Cerebellar nuclear complex (tissue), 1 donor: ENCODE data around the gene CEP20.

Experiments used
- DNase-seq, 2 experiments: peaks; one replicate each; lab custom pipeline; 2025; lab: John Stamatoyannopoulos, UW

The CEP20 gene

DNA sequence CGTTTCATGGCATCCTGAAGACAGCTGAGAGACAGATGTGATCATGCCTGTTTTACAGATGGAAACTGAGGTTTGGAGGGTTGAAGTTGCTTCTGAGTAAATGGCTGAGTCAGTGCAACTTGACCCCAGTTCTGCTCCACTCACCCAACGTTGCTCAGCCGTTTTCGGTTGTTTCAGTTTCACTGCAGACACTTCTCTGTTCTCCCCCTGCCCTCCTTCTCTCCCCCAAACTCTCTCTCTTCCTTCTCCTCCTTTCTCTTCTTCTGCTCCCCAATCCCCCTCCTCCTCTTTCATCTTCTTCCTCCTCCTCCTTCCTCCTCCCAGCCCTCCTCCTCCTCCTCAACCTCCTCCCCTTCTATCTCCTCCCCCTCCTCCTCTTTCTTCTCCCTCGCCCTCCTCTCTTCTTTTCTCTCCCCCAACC, 9.4 kb upstream of the CEP20 start:
- no peak for DNase-seq

DNA sequence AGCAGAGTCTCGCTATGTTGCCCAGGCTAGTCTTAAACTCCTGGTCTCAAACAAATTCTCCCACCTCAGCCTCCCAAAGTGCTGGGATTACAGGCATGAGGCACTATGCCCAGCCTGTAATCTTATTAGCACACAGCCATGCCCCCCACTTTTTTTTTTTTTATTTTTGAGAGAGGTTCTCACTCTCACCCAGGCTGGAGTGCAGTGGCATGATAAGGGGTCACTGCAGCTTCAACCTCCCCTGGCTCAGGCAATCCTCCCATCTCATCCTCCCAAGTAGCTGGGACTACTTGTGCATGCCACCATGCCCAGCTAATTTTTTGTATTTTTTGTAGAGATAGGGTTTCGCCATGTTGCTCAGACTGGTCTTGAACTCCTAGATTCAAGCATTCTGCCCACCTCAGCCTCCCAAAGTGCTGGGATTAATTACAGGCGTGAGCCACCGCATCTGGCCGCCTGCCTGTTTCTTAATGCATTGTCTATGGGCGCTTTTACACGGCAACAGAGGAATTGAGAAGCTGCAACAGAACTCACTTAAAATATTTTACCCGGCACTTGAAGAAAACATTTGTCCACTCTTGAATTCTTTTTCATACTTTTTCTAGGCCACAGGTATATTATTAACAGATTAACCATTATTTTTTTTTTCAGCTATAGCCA, 8.8 kb upstream of the CEP20 start:
- no peak for DNase-seq

DNA sequence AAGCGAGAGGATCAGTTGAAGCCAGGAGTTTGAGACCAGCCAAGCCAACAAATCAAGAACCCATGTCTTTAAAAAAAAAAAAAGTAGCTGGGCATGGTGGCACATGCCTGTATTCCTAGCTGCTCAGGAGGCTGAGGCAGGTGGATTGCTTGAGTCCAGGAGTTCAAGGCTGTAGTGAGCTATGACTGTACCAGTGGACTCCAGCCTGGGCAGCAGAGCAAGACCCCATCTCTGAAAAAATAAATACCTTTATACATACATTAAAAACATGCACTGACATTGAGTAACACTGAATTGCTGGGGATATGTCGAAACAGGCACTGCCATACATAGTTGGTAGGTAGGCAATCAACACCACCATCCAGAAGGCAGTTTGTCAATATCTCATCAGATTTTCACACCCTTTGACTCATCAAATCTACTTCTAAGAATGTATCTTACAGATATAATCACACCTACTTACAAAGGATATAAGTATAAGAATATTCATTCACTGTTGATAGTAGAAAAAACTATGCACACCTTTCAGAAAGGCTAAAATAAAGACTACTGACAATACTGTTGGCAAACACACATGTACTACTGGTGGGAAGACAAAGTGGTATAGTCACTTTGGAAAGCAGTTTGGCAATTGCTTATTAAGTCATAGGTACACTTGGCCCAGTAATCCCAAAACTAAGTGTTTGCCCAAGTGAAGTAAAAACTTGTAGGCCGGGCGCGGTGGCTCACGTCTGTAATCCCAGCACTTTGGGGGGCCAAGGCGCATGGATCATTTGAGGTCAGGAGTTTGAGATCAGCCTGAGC, 6.4 kb upstream of the CEP20 start:
- no peak for DNase-seq

DNA sequence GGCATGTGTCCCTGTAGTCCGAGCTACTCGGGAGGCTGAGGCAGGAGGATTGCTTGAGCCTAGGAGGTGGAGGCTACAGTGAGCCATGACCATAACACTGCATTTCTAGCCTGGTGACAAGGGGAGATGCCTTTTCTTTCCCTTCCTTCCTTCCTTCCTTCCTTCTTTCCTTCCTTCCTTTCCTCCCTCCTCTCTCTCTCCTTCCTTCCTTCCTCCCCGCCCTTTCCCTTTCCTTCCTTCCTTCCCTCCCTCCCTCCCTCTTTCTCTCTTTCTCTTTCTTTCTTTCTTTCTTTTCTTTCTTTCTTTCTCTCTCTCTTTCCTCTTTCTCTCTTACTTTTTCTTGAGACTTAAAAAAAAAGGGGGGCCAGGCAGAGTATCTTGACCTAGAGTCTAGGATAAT, 3.1 kb upstream of the CEP20 start:
- DNase-seq: no peak

DNA sequence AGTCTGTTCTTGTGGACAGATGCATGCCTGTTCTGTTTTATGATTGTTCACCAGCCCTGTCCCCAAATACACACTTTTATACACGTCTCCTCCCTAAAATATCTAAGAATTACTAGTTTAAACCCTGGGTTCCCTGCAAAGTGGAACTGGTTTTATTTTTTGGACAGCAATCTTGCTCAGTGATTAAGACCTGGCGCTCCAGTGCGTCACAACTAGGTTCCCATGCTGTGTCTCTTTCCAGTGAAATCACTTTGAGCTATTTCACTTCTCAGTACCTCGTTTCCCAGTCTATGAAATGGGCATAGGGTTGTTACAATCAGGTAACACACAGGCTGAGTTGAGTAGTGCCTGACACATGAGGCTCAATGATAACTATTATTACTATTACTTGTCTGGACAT, 1.1 kb downstream of the CEP20 start:
- DNase-seq: no peak

DNA sequence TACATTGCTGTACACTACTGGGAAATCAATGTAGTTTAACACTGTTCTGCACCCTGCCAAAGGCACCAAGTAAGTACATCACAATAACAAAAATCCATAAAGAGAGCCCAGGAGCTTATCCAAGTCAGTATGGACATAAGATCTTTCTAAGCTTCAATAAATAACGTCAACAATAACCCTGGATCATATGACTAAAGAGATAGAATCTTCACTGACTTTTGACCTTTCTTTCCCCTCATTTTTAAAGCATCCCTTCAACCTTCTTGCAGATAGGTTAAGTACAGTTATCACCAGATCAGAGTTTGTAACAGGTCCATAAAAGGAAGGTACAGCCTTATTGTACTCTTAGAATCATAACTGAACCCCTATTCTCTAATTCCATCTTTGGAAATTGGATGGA, 2.3 kb downstream of the CEP20 start:
- DNase-seq: no peak

DNA sequence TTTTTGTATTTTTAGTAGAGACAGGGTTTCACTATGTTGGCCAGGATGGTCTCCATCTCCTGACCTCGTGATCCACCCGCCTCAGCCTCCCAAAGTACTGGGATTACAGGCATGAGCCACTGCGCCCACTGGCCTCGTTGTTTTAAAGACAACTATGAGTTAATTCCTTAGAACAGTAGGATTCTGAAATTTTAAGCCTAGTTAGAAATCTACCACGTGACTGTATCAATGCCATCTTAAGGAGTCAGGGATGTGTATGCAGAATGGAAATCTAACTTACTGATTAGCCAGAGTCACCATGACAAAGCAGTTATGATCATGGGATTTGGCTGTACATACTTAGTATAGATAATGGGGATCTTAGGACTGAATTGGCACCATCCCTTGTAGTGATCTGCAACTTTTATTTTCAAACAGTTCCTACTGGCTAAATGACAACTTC, 2.8 kb downstream of the CEP20 start:
- DNase-seq: no peak

DNA sequence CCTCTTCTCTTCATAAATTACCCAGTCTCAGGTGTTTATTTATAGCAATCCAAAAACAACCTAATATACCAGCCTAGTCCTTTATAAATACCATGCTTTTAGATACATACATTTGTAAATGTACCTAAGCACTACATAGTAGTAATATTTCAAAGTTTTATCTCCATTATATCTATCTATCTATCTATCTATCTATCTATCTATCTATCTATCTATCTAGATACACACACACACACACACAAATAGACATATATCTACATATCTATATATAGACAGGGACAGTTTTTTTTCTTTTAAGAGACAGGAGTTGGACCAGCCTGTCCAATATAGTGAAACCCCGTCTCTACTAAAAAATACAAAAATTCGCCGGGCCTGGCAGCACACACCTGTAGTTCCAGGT, 5.8 kb downstream of the CEP20 start:
- no peak for DNase-seq

DNA sequence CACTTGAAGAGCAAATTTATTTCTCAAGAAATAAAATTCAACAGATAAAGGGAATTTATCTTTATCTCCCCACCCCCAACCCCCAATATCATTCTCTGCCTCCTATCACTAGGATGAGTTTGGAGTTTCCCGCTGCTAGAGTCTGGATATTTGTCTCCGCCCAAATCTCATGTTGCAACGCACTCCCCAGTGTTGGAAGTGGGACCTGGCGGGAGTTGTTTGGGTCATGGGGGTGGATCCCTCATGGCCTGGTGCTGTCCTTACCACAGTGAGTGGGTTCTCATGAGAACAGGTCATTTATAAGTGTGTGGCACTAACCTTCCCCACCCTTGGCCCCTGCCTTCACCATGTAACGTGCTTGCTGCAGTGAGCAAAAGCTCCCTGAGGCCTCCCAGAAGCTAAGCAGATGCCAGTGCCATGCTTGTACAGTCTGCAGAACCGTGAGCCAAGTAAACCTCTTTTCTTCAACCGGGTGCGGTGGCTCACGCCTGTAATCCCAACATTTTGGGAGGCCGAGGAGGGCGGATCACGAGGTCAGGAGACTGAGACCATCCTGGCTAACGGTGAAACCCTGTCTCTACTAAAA, 6.5 kb downstream of the CEP20 start:
- DNase-seq: no peak

DNA sequence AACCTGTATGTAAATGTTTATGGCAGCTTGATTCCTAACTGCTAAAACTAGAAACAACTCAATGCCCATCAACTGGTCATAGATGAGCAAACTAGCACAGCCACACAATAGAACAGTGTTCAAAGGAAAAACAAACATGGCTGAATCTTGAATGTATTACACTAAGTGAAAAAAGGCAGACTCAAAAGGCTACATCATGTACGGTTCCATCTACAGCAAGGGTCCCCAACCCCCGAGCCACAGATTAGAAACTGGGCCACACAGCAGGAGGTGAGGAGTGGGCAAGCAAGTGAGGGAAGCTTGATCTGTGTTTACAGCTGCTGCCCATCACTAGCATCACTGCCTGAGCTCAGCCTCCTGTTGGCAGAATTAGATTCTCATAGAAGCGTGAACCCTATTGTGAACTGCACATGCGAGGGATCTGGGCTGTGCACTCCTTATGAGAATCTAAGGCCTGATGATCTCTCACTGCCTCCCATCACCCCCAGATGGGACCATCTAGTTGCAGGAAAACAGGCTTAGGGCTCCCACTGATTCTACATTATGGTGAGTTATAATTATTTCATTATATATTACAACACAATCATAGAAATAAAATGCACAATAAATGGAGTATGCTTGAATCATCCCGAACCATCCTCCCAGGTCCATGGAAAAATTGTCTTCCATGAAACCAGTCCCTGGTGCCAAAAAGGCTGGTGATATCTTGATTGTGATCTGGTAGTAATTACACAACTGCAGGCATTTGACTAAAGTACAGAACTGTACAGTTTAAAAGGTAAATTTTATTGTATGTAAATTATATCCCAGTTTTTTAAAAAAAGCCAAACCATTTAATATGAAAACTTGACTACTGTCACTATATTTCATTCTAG, 7.7 kb downstream of the CEP20 start:
- DNase-seq: no peak

DNA sequence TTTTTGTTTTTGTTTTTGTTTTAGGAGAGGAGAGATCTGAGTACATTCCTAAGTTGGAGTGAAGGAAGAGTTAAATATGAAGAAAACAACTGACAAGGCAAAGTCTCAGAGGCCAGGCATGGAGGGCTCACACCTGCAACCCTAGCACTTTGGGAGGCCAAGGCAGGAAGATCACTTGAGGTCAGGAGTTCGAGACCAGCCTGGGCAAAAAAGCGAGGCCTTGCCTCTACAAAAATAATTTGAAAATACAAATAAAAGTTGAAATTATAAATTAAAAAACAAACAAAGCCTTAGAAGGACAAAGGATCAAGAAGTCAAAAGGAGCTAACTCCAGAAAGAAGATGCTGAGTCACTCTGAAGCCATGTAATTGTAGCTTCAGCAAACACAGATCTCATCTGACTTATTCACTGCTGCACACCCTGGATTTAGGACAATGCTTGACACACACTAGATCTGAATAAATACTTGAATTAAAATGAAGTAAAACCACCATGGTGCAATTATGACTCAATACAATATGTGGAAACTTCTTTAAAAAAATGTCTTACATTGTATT, 9.1 kb downstream of the CEP20 start:
- DNase-seq: no peak

DNA sequence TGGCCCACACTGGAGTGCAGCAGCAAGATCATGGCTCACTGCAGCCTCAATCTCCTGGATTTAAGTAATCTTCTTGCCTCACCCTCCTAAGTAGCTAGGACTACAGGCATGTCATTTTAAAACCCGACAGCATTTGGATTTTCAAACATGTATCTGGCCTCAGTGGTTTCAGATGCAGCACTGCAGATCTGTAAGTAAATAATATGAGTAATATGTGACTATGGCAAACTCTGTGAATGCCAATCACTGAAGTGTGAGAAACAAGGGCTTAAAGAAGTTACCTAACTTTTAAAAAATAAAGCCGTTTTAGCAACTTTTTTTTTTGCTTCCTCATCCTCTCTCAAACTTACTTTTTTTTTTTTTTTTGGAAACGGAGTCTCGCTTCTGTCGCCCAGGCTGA, 11.9 kb downstream of the CEP20 start:
- DNase-seq: no peak

DNA sequence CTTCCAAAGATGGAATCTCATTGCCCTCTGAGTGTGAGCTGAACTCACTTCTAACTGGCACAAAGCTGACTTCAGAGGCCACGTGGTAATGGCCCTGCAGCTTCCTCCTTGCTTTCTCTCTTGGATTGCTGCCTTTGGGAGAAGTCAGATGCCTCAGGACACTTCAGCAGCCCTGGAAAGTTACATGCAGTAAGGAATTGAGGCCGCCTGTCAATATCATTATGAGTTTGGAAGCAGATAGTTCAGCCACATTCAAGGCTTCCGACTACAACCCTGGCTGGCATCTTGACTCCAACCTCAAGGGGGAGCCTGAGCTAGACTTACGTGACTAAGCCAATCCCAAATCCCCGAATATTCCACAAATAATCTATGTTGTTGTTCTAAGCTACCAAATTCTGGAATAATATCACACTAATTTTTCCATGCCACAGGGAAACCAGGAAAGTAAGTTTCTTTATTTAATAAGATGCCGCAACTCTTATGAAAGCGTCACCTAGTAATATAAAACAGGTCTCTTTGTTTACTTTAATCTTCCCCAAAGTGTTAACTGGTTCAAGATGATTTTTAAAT, 13.6 kb downstream of the CEP20 start:
- no peak for DNase-seq

DNA sequence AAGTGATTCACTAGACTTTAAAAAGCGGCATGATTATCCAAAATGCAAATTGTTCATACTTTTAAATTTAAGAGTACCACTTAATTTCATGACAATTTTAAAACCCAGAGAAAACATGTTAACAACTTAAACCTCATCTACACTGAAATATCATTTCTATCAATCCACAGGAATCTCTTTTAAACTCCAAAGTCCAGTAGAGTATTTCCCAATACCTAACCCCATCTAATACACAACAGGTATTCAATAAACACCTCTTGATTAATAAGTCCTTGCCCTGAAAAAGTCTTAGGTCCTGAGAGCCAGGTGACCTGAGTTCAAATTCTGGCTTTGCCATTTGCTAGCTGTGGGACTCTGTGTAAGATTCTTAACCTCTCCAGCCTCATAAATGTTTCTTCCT, 14.7 kb downstream of the CEP20 start:
- no peak for DNase-seq

DNA sequence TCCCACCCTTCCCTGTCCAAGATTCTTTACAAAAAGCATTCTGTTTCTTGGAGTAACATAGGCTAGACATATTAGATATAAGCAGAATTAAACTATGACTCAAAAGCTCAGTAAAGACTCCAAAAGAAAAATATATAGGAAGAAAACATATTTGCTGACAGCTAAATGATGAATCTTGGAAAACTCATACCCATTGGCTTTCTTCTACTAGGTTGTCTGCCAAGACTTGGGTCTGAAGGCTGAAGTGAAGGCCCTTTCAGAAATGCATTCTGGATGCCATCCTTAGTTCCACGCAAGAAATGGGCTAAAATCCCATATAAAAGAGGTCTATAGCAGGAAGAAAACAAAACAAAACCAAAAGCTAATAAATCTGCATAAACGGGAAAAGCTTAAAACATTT, 15.1 kb downstream of the CEP20 start:
- DNase-seq: no peak

DNA sequence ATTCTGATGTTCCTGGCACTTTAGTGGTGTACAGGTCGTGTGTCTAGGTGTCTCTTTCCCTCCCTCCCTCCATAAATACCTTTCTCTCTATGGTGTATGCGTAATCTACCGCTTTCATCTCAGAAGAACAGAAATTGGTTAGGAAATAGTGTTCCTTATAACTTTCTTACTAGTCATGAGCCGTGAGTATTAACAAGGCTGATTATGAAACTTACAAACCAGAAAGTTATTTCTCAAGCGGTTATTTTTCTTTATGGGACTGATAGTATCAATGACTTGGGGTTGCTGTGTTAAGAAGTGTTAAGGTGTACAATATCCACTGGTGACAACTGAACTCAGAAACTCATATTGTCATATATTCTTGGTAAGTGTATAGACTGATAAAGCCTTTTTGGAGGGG, 18.4 kb downstream of the CEP20 start:
- no peak for DNase-seq

DNA sequence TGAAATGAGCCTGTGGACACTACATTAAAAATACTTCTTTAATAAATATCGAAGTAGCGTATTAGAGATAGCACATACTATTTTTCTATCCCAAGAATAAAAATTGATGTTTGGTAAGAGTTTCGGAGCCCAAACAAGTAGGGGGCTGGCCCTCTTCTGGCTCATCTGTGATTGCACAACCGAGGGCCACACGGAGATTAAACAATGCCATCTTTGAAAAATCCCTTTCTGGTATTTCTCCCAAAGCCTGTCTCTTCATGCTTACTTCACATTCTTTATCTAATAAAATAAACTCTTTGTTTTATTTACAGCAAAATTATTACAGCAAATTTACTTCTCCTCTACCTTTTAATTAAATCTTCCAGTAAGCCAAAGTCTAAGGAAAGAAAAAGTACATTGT, 22.0 kb downstream of the CEP20 start:
- no peak for DNase-seq

DNA sequence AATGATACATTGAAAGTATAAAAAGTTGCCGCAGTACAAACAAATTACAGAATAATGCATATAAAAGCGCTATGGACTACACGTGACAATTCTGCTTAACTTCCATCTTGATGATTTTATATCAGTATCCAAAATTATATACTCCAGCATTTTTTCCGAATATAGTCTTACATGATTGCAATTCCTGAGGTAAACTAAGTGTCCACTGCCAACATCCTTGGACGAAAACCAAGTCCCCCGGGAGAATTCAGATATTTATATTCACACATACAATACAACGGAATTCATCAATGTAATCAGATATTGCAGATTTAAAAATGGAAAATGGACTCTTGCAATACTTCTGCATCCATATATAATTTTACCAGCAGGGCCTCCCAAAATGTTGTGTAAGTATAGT, 22.7 kb downstream of the CEP20 start:
- no peak for DNase-seq

DNA sequence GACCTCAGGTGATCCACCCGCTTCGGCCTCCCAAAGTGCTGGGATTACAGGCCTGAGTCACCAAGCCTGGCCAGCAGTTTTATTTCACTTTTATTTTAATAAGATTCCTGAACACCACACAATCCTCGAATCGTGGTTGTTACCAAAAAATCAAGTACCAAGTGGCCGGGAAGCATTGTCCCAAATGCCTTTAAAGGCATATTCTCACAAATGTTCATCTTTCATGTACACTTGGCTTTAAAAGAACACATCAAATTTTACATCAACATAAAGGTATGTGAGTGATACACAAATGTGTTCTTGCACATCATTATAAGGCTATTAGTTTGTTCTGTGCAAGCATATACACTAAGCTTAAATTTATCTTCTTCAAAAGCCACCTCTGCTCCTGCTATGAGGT, 23.5 kb downstream of the CEP20 start:
- DNase-seq: no peak

DNA sequence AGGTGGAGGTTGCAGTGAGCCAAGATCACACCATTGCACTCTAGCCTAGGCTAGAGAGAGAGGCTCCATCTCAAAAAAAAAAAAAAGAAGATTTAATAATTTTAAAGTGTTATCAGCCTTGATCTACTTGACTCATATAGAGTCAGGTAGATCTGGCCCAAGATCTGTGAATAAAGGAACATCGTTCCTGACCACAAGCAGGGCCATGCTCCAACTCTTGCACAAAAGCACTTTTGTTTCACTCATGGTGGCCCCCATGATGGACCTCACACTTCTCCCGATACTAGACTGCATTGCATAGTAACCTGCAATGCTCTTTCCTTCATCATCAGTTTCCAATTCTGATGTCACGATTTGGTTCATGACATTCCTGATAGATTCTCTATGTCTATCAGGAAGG, 26.4 kb downstream of the CEP20 start:
- no peak for DNase-seq

DNA sequence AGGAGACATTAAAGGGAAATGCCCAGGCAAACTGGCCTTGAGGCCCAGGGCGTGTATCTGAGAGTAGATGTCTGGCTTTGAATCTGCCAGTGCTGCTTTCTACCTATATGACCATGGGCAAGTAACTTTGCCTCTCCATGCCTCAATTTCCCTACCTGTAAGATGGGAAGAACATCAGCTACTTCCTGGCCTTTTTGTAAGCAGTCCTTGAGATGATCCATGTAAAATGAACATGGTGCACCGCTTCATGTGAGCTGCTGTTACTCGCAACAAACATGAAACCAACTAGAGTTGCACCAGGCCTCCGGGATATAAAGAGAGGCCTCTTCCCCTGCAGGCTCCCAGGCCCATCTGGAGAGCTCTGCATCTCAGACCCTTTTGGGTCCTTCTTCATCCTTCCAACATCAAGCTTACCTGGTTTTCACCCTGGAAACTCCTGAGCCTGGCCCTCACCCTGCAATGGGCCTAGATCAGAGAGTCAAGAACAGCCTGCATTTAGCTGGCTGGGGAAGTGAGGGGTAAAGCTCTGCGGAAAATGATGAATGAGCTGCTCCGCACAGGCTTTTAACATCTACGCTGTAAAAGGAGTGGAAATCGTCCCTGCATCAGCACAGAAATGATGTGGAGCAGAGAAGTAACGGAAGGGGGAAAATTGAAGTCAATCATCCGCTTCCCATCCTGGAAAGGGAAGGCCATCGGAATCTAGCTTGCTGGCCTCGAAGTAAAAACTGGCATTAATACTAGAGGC, 29.3 kb downstream of the CEP20 start:
- no peak for DNase-seq
